Measurements from ENCODE around the gene LINGO3.

DNA sequence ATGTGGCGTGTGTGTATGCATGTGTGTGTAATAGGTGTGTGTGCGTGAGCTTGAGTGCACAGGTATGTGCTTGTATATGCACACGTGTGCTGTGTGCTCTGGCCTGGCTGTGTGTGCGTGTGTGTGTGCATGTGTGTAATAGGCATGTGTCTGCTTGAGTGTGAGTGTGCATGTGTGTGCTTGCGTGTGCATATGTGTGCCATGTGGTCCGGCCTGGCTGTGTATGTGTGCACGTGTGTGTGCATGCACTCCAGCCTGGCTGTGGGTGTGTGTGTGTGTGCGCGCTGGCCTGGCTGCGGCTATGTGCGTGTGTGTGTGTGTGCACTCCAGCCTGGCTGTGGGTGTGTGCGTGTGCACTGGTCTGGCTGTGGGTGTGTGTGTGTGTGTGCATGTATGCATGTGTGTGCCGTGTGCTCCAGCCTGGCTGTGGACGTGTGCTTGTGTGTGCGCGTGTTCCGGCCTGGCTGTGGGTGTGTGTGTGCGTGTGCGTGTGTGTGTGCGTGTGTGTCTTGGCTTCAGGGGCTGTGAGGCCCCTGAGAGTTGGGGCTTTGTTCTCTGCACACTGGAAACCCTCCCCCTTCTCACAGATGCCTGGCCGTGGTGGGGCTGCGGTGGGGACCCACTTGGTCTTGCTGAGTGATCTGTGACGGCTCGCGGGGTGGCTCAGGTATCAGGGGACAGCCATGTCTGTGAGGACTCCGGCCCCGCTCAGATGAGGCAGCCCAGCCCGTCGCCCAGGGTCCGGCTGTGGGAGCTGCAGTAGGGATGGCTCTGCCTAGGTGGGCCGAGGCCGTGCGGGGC, 28.8 kb upstream of the LINGO3 start:
- TF ChIP-seq, protein P1, sequence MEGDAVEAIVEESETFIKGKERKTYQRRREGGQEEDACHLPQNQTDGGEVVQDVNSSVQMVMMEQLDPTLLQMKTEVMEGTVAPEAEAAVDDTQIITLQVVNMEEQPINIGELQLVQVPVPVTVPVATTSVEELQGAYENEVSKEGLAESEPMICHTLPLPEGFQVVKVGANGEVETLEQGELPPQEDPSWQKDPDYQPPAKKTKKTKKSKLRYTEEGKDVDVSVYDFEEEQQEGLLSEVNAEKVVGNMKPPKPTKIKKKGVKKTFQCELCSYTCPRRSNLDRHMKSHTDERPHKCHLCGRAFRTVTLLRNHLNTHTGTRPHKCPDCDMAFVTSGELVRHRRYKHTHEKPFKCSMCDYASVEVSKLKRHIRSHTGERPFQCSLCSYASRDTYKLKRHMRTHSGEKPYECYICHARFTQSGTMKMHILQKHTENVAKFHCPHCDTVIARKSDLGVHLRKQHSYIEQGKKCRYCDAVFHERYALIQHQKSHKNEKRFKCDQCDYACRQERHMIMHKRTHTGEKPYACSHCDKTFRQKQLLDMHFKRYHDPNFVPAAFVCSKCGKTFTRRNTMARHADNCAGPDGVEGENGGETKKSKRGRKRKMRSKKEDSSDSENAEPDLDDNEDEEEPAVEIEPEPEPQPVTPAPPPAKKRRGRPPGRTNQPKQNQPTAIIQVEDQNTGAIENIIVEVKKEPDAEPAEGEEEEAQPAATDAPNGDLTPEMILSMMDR (conservative IDR thresholded peaks at IDR 0.05; ENCODE audit: low read depth in 2 of 2): no peak
- TF ChIP-seq ZNF331 (CRISPR knock-in tag; IDR thresholded peaks at IDR 0.05; ENCODE audit: low read depth) (no peak), POLR2AphosphoS5 (IDR thresholded peaks at IDR 0.05; ENCODE audit: low read depth) (no peak), EZH2 (IDR thresholded peaks at IDR 0.05; ENCODE audit: low read depth, unreplicated experiment) (no peak), CREB1 (CRISPR knock-in tag; IDR thresholded peaks at IDR 0.05; ENCODE audit: low read depth) (no peak), JUNB (IDR thresholded peaks at IDR 0.05; ENCODE audit: unreplicated experiment) (no peak), EZH2phosphoT487 (IDR thresholded peaks at IDR 0.05; ENCODE audit: unreplicated experiment) (no peak), STAT1 (IDR thresholded peaks at IDR 0.05; ENCODE audit: unreplicated experiment) (no peak), ZNF114 (CRISPR knock-in tag; IDR thresholded peaks at IDR 0.05) (no peak), NANOG (IDR thresholded peaks at IDR 0.05; ENCODE audit: borderline replicate concordance) (no peak)
- TF ChIP-seq, protein P2, sequence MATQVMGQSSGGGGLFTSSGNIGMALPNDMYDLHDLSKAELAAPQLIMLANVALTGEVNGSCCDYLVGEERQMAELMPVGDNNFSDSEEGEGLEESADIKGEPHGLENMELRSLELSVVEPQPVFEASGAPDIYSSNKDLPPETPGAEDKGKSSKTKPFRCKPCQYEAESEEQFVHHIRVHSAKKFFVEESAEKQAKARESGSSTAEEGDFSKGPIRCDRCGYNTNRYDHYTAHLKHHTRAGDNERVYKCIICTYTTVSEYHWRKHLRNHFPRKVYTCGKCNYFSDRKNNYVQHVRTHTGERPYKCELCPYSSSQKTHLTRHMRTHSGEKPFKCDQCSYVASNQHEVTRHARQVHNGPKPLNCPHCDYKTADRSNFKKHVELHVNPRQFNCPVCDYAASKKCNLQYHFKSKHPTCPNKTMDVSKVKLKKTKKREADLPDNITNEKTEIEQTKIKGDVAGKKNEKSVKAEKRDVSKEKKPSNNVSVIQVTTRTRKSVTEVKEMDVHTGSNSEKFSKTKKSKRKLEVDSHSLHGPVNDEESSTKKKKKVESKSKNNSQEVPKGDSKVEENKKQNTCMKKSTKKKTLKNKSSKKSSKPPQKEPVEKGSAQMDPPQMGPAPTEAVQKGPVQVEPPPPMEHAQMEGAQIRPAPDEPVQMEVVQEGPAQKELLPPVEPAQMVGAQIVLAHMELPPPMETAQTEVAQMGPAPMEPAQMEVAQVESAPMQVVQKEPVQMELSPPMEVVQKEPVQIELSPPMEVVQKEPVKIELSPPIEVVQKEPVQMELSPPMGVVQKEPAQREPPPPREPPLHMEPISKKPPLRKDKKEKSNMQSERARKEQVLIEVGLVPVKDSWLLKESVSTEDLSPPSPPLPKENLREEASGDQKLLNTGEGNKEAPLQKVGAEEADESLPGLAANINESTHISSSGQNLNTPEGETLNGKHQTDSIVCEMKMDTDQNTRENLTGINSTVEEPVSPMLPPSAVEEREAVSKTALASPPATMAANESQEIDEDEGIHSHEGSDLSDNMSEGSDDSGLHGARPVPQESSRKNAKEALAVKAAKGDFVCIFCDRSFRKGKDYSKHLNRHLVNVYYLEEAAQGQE (IDR thresholded peaks at IDR 0.05; ENCODE audit: unreplicated experiment): no peak
- TF ChIP-seq, protein P3, sequence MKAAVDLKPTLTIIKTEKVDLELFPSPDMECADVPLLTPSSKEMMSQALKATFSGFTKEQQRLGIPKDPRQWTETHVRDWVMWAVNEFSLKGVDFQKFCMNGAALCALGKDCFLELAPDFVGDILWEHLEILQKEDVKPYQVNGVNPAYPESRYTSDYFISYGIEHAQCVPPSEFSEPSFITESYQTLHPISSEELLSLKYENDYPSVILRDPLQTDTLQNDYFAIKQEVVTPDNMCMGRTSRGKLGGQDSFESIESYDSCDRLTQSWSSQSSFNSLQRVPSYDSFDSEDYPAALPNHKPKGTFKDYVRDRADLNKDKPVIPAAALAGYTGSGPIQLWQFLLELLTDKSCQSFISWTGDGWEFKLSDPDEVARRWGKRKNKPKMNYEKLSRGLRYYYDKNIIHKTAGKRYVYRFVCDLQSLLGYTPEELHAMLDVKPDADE (IDR thresholded peaks at IDR 0.05): no peak
- TF ChIP-seq, protein P4, sequence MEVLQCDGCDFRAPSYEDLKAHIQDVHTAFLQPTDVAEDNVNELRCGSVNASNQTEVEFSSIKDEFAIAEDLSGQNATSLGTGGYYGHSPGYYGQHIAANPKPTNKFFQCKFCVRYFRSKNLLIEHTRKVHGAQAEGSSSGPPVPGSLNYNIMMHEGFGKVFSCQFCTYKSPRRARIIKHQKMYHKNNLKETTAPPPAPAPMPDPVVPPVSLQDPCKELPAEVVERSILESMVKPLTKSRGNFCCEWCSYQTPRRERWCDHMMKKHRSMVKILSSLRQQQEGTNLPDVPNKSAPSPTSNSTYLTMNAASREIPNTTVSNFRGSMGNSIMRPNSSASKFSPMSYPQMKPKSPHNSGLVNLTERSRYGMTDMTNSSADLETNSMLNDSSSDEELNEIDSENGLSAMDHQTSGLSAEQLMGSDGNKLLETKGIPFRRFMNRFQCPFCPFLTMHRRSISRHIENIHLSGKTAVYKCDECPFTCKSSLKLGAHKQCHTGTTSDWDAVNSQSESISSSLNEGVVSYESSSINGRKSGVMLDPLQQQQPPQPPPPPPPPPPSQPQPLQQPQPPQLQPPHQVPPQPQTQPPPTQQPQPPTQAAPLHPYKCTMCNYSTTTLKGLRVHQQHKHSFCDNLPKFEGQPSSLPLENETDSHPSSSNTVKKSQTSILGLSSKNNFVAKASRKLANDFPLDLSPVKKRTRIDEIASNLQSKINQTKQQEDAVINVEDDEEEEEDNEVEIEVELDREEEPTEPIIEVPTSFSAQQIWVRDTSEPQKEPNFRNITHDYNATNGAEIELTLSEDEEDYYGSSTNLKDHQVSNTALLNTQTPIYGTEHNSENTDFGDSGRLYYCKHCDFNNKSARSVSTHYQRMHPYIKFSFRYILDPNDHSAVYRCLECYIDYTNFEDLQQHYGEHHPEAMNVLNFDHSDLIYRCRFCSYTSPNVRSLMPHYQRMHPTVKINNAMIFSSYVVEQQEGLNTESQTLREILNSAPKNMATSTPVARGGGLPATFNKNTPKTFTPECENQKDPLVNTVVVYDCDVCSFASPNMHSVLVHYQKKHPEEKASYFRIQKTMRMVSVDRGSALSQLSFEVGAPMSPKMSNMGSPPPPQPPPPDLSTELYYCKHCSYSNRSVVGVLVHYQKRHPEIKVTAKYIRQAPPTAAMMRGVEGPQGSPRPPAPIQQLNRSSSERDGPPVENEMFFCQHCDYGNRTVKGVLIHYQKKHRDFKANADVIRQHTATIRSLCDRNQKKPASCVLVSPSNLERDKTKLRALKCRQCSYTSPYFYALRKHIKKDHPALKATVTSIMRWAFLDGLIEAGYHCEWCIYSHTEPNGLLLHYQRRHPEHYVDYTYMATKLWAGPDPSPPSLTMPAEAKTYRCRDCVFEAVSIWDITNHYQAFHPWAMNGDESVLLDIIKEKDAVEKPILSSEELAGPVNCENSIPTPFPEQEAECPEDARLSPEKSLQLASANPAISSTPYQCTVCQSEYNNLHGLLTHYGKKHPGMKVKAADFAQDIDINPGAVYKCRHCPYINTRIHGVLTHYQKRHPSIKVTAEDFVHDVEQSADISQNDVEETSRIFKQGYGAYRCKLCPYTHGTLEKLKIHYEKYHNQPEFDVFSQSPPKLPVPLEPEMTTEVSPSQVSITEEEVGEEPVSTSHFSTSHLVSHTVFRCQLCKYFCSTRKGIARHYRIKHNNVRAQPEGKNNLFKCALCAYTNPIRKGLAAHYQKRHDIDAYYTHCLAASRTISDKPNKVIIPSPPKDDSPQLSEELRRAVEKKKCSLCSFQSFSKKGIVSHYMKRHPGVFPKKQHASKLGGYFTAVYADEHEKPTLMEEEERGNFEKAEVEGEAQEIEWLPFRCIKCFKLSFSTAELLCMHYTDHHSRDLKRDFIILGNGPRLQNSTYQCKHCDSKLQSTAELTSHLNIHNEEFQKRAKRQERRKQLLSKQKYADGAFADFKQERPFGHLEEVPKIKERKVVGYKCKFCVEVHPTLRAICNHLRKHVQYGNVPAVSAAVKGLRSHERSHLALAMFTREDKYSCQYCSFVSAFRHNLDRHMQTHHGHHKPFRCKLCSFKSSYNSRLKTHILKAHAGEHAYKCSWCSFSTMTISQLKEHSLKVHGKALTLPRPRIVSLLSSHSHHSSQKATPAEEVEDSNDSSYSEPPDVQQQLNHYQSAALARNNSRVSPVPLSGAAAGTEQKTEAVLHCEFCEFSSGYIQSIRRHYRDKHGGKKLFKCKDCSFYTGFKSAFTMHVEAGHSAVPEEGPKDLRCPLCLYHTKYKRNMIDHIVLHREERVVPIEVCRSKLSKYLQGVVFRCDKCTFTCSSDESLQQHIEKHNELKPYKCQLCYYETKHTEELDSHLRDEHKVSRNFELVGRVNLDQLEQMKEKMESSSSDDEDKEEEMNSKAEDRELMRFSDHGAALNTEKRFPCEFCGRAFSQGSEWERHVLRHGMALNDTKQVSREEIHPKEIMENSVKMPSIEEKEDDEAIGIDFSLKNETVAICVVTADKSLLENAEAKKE (CRISPR knock-in tag; IDR thresholded peaks at IDR 0.05): no peak

All from GM23338 (cell line).